ENCODE measurements around the gene MED12.

- TF ChIP-seq, protein P1, sequence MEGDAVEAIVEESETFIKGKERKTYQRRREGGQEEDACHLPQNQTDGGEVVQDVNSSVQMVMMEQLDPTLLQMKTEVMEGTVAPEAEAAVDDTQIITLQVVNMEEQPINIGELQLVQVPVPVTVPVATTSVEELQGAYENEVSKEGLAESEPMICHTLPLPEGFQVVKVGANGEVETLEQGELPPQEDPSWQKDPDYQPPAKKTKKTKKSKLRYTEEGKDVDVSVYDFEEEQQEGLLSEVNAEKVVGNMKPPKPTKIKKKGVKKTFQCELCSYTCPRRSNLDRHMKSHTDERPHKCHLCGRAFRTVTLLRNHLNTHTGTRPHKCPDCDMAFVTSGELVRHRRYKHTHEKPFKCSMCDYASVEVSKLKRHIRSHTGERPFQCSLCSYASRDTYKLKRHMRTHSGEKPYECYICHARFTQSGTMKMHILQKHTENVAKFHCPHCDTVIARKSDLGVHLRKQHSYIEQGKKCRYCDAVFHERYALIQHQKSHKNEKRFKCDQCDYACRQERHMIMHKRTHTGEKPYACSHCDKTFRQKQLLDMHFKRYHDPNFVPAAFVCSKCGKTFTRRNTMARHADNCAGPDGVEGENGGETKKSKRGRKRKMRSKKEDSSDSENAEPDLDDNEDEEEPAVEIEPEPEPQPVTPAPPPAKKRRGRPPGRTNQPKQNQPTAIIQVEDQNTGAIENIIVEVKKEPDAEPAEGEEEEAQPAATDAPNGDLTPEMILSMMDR (IDR thresholded peaks at IDR 0.05): no peak
- TF ChIP-seq EZH2 (IDR thresholded peaks at IDR 0.05; ENCODE audit: borderline replicate concordance, insufficient read depth, low read depth, low read length, poor library complexity, severe bottlenecking): no peak
These were observed 51.2 kb downstream of the MED12 start for GRCh38 chrX:71169586-71169985.

All from B cell (primary cell).